BJ (cell line): Measurements from ENCODE around the gene MGAT5. TPM values are rescaled to one million over a fixed set of nuclear protein-coding genes. Genes with fewer than 3 reads are reported as not detected.

Experiments used
- CTCF ChIA-PET: fragments of 350-600 bp; formaldehyde crosslinking; extraction: SDS; loops from one replicate; lab custom pipeline; 2021; ENCODE audit warnings: antibody characterized with exemption, inconsistent platforms; lab: Yijun Ruan, JAX
- POLR2A ChIA-PET: fragments of 300-600 bp; sonication (Branson Sonifier 250); formaldehyde crosslinking; extraction: SDS; loops from one replicate; lab custom pipeline; 2021; ENCODE audit warnings: antibody characterized with exemption; lab: Charles Lee
- DNase-seq: peaks from one replicate; pipeline ENCODE4 v3.0.0-alpha.2; 2011; ENCODE audit warnings: low read depth
- H3K27me3 ChIP-seq: 2 replicates; pipeline ENCODE4 v1.6.0; 2011; ENCODE audit warnings: low read length; ENCODE audit not compliant: control insufficient read depth, insufficient read depth
- H3K36me3 ChIP-seq: 2 replicates; pipeline ENCODE4 v1.5.1; 2011; ENCODE audit warnings: low read length; ENCODE audit not compliant: control insufficient read depth, insufficient read depth
- H3K4me3 ChIP-seq: 2 replicates; pipeline ENCODE4 v1.5.1; 2011; ENCODE audit warnings: low read depth, mild to moderate bottlenecking, control low read depth, low read length
- polyA plus RNA-seq: library from polyadenylated mRNA; depleted of rRNA; stranded (reverse); fragments of >200 nt; gene quantifications from 2 replicates; pipeline ENCODE4 v1.2.3, GENCODE V29; 2011
- TF ChIP-seq, protein P1 (sequence below): IDR thresholded peaks from 2 replicates; pipeline ENCODE4 v1.5.1; 2011; ENCODE audit warnings: low read depth, mild to moderate bottlenecking, control low read depth, inconsistent platforms, low read length, moderate library complexity; ENCODE audit not compliant: insufficient read depth

Gene MGAT5
- polyA plus RNA-seq, 1 experiment, result 25.0 TPM

DNA sequence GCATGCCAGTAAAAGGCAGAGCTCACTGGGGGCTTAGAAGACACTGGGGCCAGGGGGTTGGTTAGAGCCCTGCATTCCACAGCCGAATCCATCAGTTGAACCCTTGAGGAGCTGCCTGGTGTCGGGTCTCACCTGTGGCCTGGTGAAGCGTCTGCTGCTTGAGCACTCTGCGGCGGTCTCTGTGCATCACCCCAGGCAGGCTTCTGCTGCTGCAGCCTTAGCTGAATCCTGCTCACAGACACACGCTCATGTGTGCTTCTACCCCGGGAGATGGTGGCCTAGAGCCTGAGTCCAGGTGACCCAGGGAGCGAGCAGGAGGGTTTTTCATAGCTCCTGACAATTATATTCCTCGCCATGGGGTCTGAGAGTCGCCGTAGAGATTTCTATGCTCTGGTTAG, 192.1 kb downstream of the MGAT5 start:
- POLR2A ChIA-PET, result no interaction called here
- H3K27me3 ChIP-seq, result no peaks in the 10 kb centered on the region
- CTCF ChIA-PET, result interaction anchor here (1.0 to 10.3 kb wide), 9 partner anchors 9 to 560 kb away, joined by 3 to 62 read pairs (median 4); no protein-coding TSS in a partner anchor
- no peak overlapping the region for H3K4me3 ChIP-seq
- TF ChIP-seq, protein P1, sequence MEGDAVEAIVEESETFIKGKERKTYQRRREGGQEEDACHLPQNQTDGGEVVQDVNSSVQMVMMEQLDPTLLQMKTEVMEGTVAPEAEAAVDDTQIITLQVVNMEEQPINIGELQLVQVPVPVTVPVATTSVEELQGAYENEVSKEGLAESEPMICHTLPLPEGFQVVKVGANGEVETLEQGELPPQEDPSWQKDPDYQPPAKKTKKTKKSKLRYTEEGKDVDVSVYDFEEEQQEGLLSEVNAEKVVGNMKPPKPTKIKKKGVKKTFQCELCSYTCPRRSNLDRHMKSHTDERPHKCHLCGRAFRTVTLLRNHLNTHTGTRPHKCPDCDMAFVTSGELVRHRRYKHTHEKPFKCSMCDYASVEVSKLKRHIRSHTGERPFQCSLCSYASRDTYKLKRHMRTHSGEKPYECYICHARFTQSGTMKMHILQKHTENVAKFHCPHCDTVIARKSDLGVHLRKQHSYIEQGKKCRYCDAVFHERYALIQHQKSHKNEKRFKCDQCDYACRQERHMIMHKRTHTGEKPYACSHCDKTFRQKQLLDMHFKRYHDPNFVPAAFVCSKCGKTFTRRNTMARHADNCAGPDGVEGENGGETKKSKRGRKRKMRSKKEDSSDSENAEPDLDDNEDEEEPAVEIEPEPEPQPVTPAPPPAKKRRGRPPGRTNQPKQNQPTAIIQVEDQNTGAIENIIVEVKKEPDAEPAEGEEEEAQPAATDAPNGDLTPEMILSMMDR, result no peak
- peaks cover 7% of the 10 kb centered on the region; the same call in 1 of the 2 replicates for H3K36me3 ChIP-seq
- no peak for DNase-seq

DNA sequence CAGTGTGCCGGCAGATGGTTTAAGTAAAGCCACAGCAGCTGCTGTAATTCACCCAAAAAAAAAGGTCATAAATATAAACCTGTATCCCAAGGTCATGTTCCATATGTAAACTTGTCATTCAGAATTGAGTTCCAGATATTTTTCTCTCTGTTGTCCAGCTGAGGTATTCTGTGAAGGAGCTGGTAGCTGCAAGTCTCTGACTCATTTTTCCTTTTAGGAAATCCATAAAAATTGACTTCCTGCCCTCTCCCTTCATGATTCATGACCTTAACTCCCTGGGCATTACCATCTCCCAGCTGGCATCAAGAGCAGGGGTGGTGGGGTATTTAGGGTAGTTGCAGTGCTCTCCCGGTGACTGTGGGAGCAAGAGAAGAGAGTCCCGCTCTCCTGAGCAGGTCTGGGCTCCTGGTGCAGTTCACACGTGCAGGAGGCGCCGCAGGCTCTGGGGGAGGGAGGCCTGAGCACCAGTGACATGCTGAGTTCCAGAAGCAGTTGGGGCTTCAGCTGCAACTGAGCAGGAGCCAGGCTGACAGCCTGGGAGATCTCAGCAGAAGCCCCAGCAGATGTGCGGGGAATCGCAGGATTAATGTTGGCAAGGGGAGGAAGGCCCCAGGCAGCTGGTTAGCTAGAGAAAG, 192.6 kb downstream of the MGAT5 start:
- H3K27me3 ChIP-seq, result no peaks in the 10 kb centered on the region
- no peak overlapping the region for H3K4me3 ChIP-seq
- CTCF ChIA-PET, result interaction anchor here (1.0 to 10.3 kb wide), 10 partner anchors 9 to 562 kb away, joined by 3 to 62 read pairs (median 4); no protein-coding TSS in a partner anchor
- POLR2A ChIA-PET, result no interaction called here
- TF ChIP-seq, protein P1, result no peak
- H3K36me3 ChIP-seq, result peaks cover 7% of the 10 kb centered on the region; the same call in 1 of the 2 replicates
- DNase-seq, result no peak

DNA sequence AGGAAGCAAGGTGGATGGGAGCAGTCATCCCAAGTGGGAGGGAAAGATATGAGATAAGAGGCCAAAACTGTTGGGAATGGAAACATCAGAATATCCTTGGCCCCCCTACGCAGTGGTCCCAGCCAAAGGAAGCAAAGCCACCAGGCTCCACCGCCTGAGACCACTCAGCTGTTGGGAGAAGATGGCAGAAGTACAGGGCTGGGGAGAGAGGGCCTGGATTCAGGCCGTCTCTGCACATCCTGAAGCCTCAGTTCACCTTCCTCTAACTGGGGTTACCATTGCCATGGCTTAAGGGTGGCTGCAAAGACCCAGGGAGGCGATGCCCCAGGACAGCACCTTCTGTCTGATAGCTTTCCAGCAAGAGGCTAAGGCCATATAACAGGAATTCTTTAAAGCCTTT, 193.8 kb downstream of the MGAT5 start:
- CTCF ChIA-PET, result interaction anchor here (1.1 to 10.3 kb wide), 6 partner anchors 11 to 563 kb away, joined by 4 to 62 read pairs (median 6); no protein-coding TSS in a partner anchor

DNA sequence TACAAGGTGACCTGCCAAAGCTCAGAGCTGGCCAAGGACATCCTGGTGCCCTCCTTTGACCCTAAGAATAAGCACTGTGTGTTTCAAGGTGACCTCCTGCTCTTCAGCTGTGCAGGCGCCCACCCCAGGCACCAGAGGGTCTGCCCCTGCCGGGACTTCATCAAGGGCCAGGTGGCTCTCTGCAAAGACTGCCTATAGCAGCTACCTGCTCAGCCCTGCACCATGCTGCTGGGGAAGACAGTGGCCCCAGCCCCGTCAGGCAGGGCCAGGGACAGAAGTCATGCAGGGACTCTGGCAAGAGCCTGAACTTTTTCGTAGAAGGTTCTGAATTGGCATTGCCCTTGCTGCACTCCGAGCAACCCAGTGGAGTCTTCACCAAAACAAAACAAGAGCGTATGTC, 194.8 kb downstream of the MGAT5 start:
- ChIA-PET POLR2A (no interaction called here), CTCF (interaction anchor here (1.0 to 10.3 kb wide), 5 partner anchors 12 to 74 kb away, joined by 3 to 62 read pairs (median 4); no protein-coding TSS in a partner anchor)
- Histone ChIP-seq H3K27me3 (no peaks in the 10 kb centered on the region), H3K4me3 (no peak overlapping the region), H3K36me3 (peaks cover 4% of the 10 kb centered on the region; the same call in 1 of the 2 replicates)
- no peak for DNase-seq
- TF ChIP-seq, protein P1, result no peak

More for the DNA sequence above, 193.8 kb downstream of the MGAT5 start:
- POLR2A ChIA-PET, result no interaction called here
- Histone ChIP-seq H3K27me3 (no peaks in the 10 kb centered on the region), H3K36me3 (peaks cover 4% of the 10 kb centered on the region; the same call in 1 of the 2 replicates), H3K4me3 (no peak overlapping the region)
- no peak for DNase-seq
- TF ChIP-seq, protein P1, result no peak

DNA sequence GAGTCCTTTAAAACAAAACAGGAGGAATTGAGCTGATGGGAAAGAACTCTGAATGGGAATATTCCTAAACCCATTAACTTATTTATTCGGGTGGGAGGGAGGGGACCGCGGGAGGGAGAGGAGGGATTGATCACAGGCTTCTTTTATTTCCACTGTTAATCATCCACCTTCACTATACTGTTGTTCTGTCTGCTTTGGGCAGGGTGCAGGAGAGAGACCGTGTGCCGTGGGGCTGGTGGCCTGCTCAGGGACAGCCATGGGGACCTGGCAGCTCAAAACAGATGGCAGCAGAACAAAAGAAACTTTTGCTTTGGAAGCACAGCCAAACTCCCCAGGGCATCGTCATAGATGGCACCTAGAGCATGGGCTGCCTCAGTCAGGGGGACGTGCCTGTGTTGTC, 195.3 kb downstream of the MGAT5 start:
- Histone ChIP-seq H3K36me3 (peaks cover 4% of the 10 kb centered on the region; the same call in 1 of the 2 replicates), H3K4me3 (no peak overlapping the region), H3K27me3 (no peaks in the 10 kb centered on the region)
- TF ChIP-seq, protein P1, result no peak
- POLR2A ChIA-PET, result no interaction called here
- no peak for DNase-seq
- CTCF ChIA-PET, result interaction anchor here (1.0 to 10.3 kb wide), 6 partner anchors 8 to 564 kb away, joined by 3 to 62 read pairs (median 34); no protein-coding TSS in a partner anchor
